Uterus (tissue), 2 donors: ENCODE results near the gene SLIT3.

ENCODE experiments used
- POLR2A ChIP-seq, 2 donors: fragments of 450-650 bp; IDR thresholded peaks; one replicate each; pipeline ENCODE4 v1.6.1; 2016; ENCODE audit warnings: antibody characterized with exemption in 2 of 2, mild to moderate bottlenecking in 1 of 2, moderate library complexity in 1 of 2
- TF ChIP-seq, protein P1 (sequence below), 4 experiments: fragments of 200-600 bp in 2 of 4; fragments of 450-650 bp in 2 of 4; sonication (generic) in 2 of 4; IDR thresholded peaks; one replicate each; pipeline ENCODE4 v1.5.1; 2016 to 2019; ENCODE audit warnings: antibody characterized with exemption in 4 of 4, mild to moderate bottlenecking in 2 of 4, moderate library complexity in 1 of 4

DNA sequence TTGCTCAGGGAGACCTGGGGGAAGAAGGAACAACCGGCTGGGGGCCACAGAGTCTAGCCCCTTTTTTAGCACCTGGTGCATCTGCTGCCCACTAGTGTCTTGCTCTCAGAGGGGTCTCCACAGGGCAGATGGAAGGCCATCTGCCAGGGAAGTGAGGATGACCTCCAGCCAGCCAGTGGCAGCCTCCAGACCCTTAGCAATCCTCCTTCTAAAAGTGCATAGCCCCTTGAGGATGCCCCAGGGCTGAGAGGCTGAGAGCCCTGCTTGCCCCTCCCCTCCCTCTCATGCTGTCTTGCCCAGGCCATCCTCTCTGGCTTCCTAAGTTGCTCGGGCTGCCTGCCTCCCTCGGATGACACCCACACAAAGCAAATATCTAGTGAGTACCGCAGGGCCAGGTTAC, 640.2 kb downstream of the SLIT3 start:
- TF ChIP-seq, protein P1, sequence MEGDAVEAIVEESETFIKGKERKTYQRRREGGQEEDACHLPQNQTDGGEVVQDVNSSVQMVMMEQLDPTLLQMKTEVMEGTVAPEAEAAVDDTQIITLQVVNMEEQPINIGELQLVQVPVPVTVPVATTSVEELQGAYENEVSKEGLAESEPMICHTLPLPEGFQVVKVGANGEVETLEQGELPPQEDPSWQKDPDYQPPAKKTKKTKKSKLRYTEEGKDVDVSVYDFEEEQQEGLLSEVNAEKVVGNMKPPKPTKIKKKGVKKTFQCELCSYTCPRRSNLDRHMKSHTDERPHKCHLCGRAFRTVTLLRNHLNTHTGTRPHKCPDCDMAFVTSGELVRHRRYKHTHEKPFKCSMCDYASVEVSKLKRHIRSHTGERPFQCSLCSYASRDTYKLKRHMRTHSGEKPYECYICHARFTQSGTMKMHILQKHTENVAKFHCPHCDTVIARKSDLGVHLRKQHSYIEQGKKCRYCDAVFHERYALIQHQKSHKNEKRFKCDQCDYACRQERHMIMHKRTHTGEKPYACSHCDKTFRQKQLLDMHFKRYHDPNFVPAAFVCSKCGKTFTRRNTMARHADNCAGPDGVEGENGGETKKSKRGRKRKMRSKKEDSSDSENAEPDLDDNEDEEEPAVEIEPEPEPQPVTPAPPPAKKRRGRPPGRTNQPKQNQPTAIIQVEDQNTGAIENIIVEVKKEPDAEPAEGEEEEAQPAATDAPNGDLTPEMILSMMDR (IDR thresholded peaks at IDR 0.05): no peak
- TF ChIP-seq POLR2A (IDR thresholded peaks at IDR 0.05): no peak
